Activated CD8-positive, alpha-beta memory T cell treated with anti-CD3 and anti-CD28 coated beads, Interleukin-2, amount 50 U/mL, for 48 hours (primary cell): ENCODE data around the gene RFX4.
"Not testable (repeated sequence)": the region's sequence is repeated elsewhere in the genome, so short reads cannot be mapped to it uniquely, and the experiment has no call there.

ENCODE experiments used
- DNase-seq: peaks from one replicate; pipeline ENCODE4 v3.0.0-alpha.2; 2020

The RFX4 gene

GRCh38 chr12:106594447-106594846 lies 11.6 kb downstream of the RFX4 start:
- no peak for DNase-seq

- DNase-seq, result no peak
Observed at GRCh38 chr12:106595268-106595667, 12.5 kb downstream of the RFX4 start.

GRCh38 chr12:106598003-106598402 lies 15.2 kb downstream of the RFX4 start:
- DNase-seq, result no peak

GRCh38 chr12:106599302-106599701 lies 16.5 kb downstream of the RFX4 start:
- no peak for DNase-seq

- no peak for DNase-seq
Observed at GRCh38 chr12:106600503-106600902, 17.7 kb downstream of the RFX4 start.

- no peak for DNase-seq
Observed at GRCh38 chr12:106601031-106601430, 18.2 kb downstream of the RFX4 start.

GRCh38 chr12:106601496-106601895 lies 18.7 kb downstream of the RFX4 start:
- DNase-seq, result no peak

- DNase-seq, result no peak
Observed at GRCh38 chr12:106602076-106602475, 19.3 kb downstream of the RFX4 start.

- no peak for DNase-seq
Observed at GRCh38 chr12:106605254-106605653, 22.4 kb downstream of the RFX4 start.

- DNase-seq, result not testable (repeated sequence)
Observed at GRCh38 chr12:106620588-106620987, 37.8 kb downstream of the RFX4 start.

GRCh38 chr12:106625976-106626375 lies 43.2 kb downstream of the RFX4 start:
- no peak for DNase-seq

GRCh38 chr12:106629797-106630659 lies 47.2 kb downstream of the RFX4 start:
- no peak for DNase-seq

- DNase-seq, result no peak
Observed at GRCh38 chr12:106631150-106631549, 48.3 kb downstream of the RFX4 start.

GRCh38 chr12:106631797-106632196 lies 49.0 kb downstream of the RFX4 start:
- DNase-seq, result no peak

- DNase-seq, result no peak
Observed at GRCh38 chr12:106632797-106633450, 50.1 kb downstream of the RFX4 start.

GRCh38 chr12:106633451-106633823 lies 50.6 kb downstream of the RFX4 start:
- DNase-seq, result no peak

- DNase-seq, result no peak
Observed at GRCh38 chr12:106634206-106634605, 51.4 kb downstream of the RFX4 start.

- DNase-seq, result no peak
Observed at GRCh38 chr12:106643000-106643399, 60.2 kb downstream of the RFX4 start.

- no peak for DNase-seq
Observed at GRCh38 chr12:106644335-106645073, 61.7 kb downstream of the RFX4 start.

- no peak for DNase-seq
Observed at GRCh38 chr12:106645074-106645421, 62.2 kb downstream of the RFX4 start.

GRCh38 chr12:106645465-106646330 lies 62.9 kb downstream of the RFX4 start:
- no peak for DNase-seq

GRCh38 chr12:106646472-106646871 lies 63.7 kb downstream of the RFX4 start:
- no peak for DNase-seq
